HepG2 (cell line): ENCODE data around the gene PRKCG. TPM values are rescaled to one million over a fixed set of nuclear protein-coding genes. Genes with fewer than 3 reads are reported as not detected.

Experiments
- ARNTL ChIP-seq: sonication (generic); formaldehyde crosslinking; IDR thresholded peaks from 2 replicates; pipeline ENCODE4 v1.4.0; 2020; ENCODE audit warnings: mild to moderate bottlenecking, missing genetic modification reagents
- ATF7-NPFF ChIP-seq: sonication (generic); formaldehyde crosslinking; IDR thresholded peaks from 2 replicates; pipeline ENCODE4 v1.8.1; 2023; ENCODE audit warnings: mild to moderate bottlenecking, low read depth, missing genetic modification reagents, moderate library complexity
- FLYWCH1 ChIP-seq: sonication (generic); formaldehyde crosslinking; IDR thresholded peaks from 2 replicates; pipeline ENCODE4 v1.8.1; 2023; ENCODE audit warnings: mild to moderate bottlenecking, missing genetic modification reagents
- HDAC2 ChIP-seq: sonication (generic); formaldehyde crosslinking; IDR thresholded peaks from 2 replicates; pipeline ENCODE4 v1.4.0; 2020; ENCODE audit warnings: missing genetic modification reagents
- KLF9 ChIP-seq: IDR thresholded peaks from 2 replicates; pipeline ENCODE4 v1.6.1; 2016; ENCODE audit warnings: low read depth
- MAF1 ChIP-seq: sonication (generic); formaldehyde crosslinking; IDR thresholded peaks from 2 replicates; pipeline ENCODE4 v1.5.0; 2020; ENCODE audit warnings: missing genetic modification reagents, borderline replicate concordance
- MAZ ChIP-seq, 2 experiments: sonication (generic) in 1 of 2; formaldehyde crosslinking in 1 of 2; IDR thresholded peaks; 2 replicates each; pipeline versions ENCODE4 v1.5.0 to v1.6.1; 2012 to 2020; ENCODE audit warnings: low read depth in 2 of 2, mild to moderate bottlenecking in 2 of 2, borderline replicate concordance in 1 of 2, improper control_type of control experiment in 1 of 2, low read length in 1 of 2, missing genetic modification reagents in 1 of 2, moderate library complexity in 1 of 2
- NR1H2 ChIP-seq: sonication (generic); formaldehyde crosslinking; IDR thresholded peaks from 2 replicates; pipeline ENCODE4 v1.8.1; 2022; ENCODE audit warnings: low read depth, missing genetic modification reagents, borderline replicate concordance
- NR3C1 ChIP-seq: sonication (generic); formaldehyde crosslinking; IDR thresholded peaks from 2 replicates; pipeline ENCODE4 v1.4.0; 2020; ENCODE audit warnings: missing genetic modification reagents
- PHB2 ChIP-seq: fragments of 450-650 bp; IDR thresholded peaks from 2 replicates; pipeline ENCODE4 v1.6.1; 2018; ENCODE audit not compliant: partially characterized antibody
- SIX1 ChIP-seq: sonication (generic); formaldehyde crosslinking; IDR thresholded peaks from 2 replicates; pipeline ENCODE4 v1.4.0; 2020; ENCODE audit warnings: missing genetic modification reagents, borderline replicate concordance
- SIX4 ChIP-seq: sonication (generic); formaldehyde crosslinking; IDR thresholded peaks from 2 replicates; pipeline ENCODE4 v1.4.0; 2020; ENCODE audit warnings: missing genetic modification reagents
- YY1 ChIP-seq: IDR thresholded peaks from 2 replicates; pipeline ENCODE4 v1.6.1; 2011; ENCODE audit warnings: low read length, low read depth, moderate library complexity, mild to moderate bottlenecking; ENCODE audit not compliant: insufficient read depth, insufficient replicate concordance
- ZBTB1 ChIP-seq: sonication (generic); formaldehyde crosslinking; IDR thresholded peaks from 2 replicates; pipeline ENCODE4 v1.4.0; 2020; ENCODE audit warnings: missing genetic modification reagents, borderline replicate concordance
- ZBTB7A ChIP-seq: sonication (generic); formaldehyde crosslinking; IDR thresholded peaks from 2 replicates; pipeline ENCODE4 v1.8.0; 2022; ENCODE audit warnings: mild to moderate bottlenecking, missing genetic modification reagents
- ZC3H4 ChIP-seq: sonication (generic); formaldehyde crosslinking; IDR thresholded peaks from 2 replicates; pipeline ENCODE4 v1.4.0; 2020; ENCODE audit warnings: missing genetic modification reagents, borderline replicate concordance
- ZNF235 ChIP-seq: sonication (generic); formaldehyde crosslinking; IDR thresholded peaks from 2 replicates; pipeline ENCODE4 v1.8.1; 2023; ENCODE audit warnings: mild to moderate bottlenecking, missing genetic modification reagents, borderline replicate concordance
- ZNF292 ChIP-seq: sonication (generic); formaldehyde crosslinking; IDR thresholded peaks from 2 replicates; pipeline ENCODE4 v1.8.1; 2022; ENCODE audit warnings: mild to moderate bottlenecking, low read depth, missing genetic modification reagents, borderline replicate concordance
- ZNF530 ChIP-seq: sonication (generic); formaldehyde crosslinking; IDR thresholded peaks from 2 replicates; pipeline ENCODE4 v1.5.0; 2020; ENCODE audit warnings: low read depth, mild to moderate bottlenecking, missing genetic modification reagents
- ZNF558 ChIP-seq: sonication (generic); formaldehyde crosslinking; IDR thresholded peaks from 2 replicates; pipeline ENCODE4 v1.9.0; 2022; ENCODE audit warnings: mild to moderate bottlenecking, missing genetic modification reagents, borderline replicate concordance
- ZNF780A ChIP-seq: sonication (generic); formaldehyde crosslinking; IDR thresholded peaks from 2 replicates; pipeline ENCODE4 v1.8.0; 2022; ENCODE audit warnings: mild to moderate bottlenecking, missing genetic modification reagents, moderate library complexity
- ZSCAN20 ChIP-seq: sonication (generic); formaldehyde crosslinking; IDR thresholded peaks from 2 replicates; pipeline ENCODE4 v1.4.0; 2020; ENCODE audit warnings: missing genetic modification reagents, mild to moderate bottlenecking, borderline replicate concordance
- ZSCAN21 ChIP-seq: sonication (generic); formaldehyde crosslinking; IDR thresholded peaks from 2 replicates; pipeline ENCODE4 v1.8.0; 2022; ENCODE audit warnings: mild to moderate bottlenecking, missing genetic modification reagents, moderate library complexity, borderline replicate concordance
- polyA plus RNA-seq, 8 experiments: library from polyadenylated mRNA; depleted of rRNA in 3 of 8; stranded (reverse) in 7 of 8; unstranded in 1 of 8; fragments of >200 nt; fragmentation: Illumina TruSeq in 4 of 8; extraction: Trizol in 4 of 8; gene quantifications; 2 replicates each; pipeline versions ENCODE4 v1.2.1 to v1.2.3, GENCODE V29; 2011 to 2016; ENCODE audit warnings: low read depth in 4 of 8, missing spikeins in 1 of 8, mixed read lengths in 1 of 8; ENCODE audit not compliant: insufficient read depth in 1 of 8
- total RNA-seq, 5 experiments: library from RNA; depleted of rRNA; stranded (reverse); fragments of >200 nt; fragmentation: Illumina TruSeq; extraction: Trizol; gene quantifications; 2 replicates each; pipeline ENCODE4 v1.2.3, GENCODE V29; 2016; ENCODE audit warnings: low read depth in 1 of 5
- TF ChIP-seq, protein P1 (sequence below): sonication (generic); formaldehyde crosslinking; IDR thresholded peaks from 2 replicates; pipeline ENCODE4 v1.4.0; 2020; ENCODE audit warnings: mild to moderate bottlenecking, low read depth, missing genetic modification reagents
- TF ChIP-seq, protein P2 (sequence below): sonication (generic); formaldehyde crosslinking; IDR thresholded peaks from 2 replicates; pipeline ENCODE4 v1.8.0; 2022; ENCODE audit warnings: missing genetic modification reagents, mild to moderate bottlenecking, inconsistent platforms, borderline replicate concordance
- TF ChIP-seq, protein P3 (sequence below): sonication (generic); formaldehyde crosslinking; IDR thresholded peaks from 2 replicates; pipeline ENCODE4 v1.4.0; 2020; ENCODE audit warnings: mild to moderate bottlenecking, missing genetic modification reagents

Gene PRKCG
- total and polyA plus RNA-seq, 2 of the 13 experiments (the other 11 are each of a cell fraction or from before 2014, with no cell fraction given): 0.02 to 0.03 TPM

DNA sequence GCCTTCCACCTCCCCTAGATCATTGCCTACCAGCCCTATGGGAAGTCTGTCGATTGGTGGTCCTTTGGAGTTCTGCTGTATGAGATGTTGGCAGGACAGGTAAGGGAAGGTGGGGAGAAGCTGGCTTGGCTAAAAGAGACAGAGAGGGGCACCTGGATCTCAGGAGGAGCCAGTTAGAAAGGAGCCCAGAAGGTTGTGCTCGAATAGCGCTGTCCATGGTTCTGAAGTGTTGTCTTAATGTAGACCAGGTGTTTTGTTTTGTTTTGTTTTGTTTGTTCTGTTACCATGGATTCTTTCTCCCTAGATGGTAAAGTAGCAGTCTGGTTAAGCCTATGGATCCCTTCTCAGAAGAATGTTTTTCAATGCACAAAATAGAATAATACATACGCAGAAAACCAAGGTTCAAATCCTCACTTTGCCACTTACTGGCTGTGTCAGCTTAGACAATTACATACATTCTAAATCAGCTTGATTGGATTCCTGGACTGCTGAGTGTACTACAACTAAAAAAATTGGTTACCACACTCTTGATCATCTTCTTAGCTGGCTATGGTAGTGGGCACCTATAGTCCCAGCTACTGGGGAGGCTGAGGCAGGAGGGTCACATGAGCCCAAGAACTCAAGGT, 21.2 kb downstream of the PRKCG start (continued):
- TF ChIP-seq MAZ (IDR thresholded peaks at IDR 0.05; ENCODE audit: borderline replicate concordance, low read depth, low read length) (no peak), MAZ (CRISPR knock-in tag; IDR thresholded peaks at IDR 0.05; ENCODE audit: low read depth) (no peak), SIX1 (CRISPR knock-in tag) (no peak), ZNF780A (no peak), ZSCAN20 (CRISPR knock-in tag) (no peak), ATF7-NPFF (no peak), NR1H2 (CRISPR knock-in tag) (no peak), ZBTB7A (no peak), SIX4 (CRISPR knock-in tag) (no peak), FLYWCH1 (no peak), ARNTL (CRISPR knock-in tag) (no peak), HDAC2 (CRISPR knock-in tag) (0 out of 2 replicates have a peak, but pooled peaks have one; percentile 19), KLF9 (no peak), ZSCAN21 (CRISPR knock-in tag) (no peak), ZC3H4 (CRISPR knock-in tag) (no peak), ZNF558 (peak; percentile 49; the same call in 1 of the 2 replicates), YY1 (no peak), ZNF292 (CRISPR knock-in tag) (no peak), NR3C1 (no peak), ZNF235 (no peak), PHB2 (no peak), MAF1 (CRISPR knock-in tag) (no peak), ZBTB1 (no peak), ZNF530 (CRISPR knock-in tag) (no peak)
- TF ChIP-seq, protein P1, sequence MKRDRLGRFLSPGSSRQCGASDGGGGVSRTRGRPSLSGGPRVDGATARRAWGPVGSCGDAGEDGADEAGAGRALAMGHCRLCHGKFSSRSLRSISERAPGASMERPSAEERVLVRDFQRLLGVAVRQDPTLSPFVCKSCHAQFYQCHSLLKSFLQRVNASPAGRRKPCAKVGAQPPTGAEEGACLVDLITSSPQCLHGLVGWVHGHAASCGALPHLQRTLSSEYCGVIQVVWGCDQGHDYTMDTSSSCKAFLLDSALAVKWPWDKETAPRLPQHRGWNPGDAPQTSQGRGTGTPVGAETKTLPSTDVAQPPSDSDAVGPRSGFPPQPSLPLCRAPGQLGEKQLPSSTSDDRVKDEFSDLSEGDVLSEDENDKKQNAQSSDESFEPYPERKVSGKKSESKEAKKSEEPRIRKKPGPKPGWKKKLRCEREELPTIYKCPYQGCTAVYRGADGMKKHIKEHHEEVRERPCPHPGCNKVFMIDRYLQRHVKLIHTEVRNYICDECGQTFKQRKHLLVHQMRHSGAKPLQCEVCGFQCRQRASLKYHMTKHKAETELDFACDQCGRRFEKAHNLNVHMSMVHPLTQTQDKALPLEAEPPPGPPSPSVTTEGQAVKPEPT: no peak
- TF ChIP-seq, protein P2, sequence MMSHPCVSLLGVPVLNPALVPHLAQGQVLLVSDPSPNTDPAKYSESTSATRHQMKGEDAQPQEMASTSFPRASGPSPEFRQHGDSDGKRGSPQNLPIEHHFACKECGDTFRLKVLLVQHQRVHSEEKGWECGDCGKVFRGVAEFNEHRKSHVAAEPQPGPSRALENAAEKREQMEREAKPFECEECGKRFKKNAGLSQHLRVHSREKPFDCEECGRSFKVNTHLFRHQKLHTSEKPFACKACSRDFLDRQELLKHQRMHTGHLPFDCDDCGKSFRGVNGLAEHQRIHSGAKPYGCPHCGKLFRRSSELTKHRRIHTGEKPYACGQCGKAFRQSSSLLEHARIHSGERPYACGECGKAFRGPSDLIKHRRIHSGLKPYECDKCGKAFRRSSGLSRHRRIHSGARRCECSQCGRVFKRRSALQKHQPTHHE (CRISPR knock-in tag): no peak
- TF ChIP-seq, protein P3, sequence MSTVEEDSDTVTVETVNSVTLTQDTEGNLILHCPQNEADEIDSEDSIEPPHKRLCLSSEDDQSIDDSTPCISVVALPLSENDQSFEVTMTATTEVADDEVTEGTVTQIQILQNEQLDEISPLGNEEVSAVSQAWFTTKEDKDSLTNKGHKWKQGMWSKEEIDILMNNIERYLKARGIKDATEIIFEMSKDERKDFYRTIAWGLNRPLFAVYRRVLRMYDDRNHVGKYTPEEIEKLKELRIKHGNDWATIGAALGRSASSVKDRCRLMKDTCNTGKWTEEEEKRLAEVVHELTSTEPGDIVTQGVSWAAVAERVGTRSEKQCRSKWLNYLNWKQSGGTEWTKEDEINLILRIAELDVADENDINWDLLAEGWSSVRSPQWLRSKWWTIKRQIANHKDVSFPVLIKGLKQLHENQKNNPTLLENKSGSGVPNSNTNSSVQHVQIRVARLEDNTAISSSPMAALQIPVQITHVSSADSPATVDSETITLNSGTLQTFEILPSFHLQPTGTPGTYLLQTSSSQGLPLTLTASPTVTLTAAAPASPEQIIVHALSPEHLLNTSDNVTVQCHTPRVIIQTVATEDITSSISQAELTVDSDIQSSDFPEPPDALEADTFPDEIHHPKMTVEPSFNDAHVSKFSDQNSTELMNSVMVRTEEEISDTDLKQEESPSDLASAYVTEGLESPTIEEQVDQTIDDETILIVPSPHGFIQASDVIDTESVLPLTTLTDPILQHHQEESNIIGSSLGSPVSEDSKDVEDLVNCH (CRISPR knock-in tag): no peak
